GM18508 (cell line): Measurements from ENCODE around the gene VSIG10.
"Not testable (repeated sequence)": the region's sequence is repeated elsewhere in the genome, so short reads cannot be mapped to it uniquely, and the experiment has no call there.

Experiments
- ATAC-seq: cut with Tn5 transposase; IDR thresholded peaks from one replicate; pipeline ENCODE4 v1.9.1; 2021; ENCODE audit warnings: moderate number of reproducible peaks; ENCODE audit not compliant: insufficient read depth, unreplicated experiment

VSIG10 gene, protein sequence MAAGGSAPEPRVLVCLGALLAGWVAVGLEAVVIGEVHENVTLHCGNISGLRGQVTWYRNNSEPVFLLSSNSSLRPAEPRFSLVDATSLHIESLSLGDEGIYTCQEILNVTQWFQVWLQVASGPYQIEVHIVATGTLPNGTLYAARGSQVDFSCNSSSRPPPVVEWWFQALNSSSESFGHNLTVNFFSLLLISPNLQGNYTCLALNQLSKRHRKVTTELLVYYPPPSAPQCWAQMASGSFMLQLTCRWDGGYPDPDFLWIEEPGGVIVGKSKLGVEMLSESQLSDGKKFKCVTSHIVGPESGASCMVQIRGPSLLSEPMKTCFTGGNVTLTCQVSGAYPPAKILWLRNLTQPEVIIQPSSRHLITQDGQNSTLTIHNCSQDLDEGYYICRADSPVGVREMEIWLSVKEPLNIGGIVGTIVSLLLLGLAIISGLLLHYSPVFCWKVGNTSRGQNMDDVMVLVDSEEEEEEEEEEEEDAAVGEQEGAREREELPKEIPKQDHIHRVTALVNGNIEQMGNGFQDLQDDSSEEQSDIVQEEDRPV

DNA sequence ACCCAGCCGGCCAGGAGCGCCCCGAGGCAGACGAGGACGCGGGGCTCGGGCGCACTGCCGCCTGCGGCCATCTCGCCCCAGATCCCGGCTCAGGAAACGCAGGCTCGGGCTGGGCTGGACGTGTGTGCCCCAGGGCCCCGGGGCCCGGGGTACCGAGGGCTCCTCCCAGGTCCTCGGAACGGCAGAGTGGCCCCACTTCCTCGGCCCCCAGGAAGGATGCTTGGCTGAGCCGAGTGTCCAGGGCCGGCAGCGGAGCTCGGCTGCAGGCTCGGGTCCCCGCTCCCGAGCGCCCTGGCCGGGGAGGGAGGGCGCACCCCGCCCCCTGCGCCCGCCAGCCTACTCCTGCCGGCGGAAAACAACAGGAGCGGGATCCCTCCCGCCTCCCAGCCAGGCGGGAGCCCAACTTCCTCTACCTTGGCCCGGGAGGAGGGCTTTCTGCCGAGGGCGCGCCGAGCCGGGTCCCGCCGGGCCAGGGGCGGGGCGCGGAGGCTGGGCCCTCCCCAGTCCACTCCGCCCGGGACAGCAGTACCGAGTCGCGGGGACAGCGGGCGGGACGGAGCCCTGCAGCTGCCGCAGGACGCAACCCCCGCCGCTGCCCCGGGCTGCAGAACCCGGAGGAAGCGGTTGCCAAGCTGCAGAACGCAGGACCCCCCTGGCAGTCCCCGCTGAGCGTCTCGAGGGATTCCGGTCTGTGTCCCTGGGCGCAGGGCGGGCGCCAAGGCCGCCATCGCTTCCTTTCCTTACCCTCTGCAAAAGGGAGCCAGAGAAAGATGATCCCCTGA, at the start of gene VSIG10:
VSIG10 (minus strand) TSS at position 411 of the 782 bp plus-strand sequence; CDS start at position 71, 340 bp downstream.
- ATAC-seq, result no peak

DNA sequence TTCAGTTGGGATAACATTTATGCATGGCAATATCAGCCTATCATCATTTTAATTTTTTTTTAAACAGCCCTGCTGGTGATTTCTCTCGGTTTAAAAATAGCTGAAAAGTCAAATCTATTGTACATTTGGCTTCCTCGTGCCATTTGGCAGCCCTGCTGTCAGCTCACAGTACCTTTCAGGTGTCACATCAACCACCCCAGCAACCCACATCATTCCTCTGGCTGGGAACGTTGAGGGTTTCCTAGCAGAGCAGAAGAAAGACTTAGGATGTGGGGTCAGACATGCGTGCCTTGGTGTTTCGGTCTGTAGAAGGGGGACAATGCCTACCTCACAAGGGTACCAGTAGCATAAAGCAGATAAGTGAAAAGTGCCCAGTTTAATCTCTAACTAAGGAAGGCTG, 47.9 kb upstream of the VSIG10 start:
- ATAC-seq, result no peak

DNA sequence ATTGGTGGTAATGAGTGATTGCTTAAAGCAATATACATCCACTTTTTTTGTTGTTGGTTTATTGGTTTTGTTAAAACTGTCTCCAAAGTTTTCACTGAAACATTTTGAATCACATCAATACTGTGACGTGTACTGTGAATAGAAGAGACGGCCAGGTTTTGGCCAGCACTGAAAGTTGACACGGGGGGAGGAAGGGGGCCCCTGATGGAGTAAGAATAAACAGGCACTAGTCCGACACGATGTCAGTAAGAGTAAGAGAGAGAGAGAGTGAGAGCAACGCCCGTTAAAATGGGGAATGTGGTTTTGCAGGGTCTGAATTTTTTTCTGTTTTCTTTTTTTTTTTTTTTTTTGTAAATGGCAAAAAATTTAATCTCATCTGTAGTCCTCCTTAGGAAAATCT, 46.8 kb upstream of the VSIG10 start:
- ATAC-seq, result no peak

DNA sequence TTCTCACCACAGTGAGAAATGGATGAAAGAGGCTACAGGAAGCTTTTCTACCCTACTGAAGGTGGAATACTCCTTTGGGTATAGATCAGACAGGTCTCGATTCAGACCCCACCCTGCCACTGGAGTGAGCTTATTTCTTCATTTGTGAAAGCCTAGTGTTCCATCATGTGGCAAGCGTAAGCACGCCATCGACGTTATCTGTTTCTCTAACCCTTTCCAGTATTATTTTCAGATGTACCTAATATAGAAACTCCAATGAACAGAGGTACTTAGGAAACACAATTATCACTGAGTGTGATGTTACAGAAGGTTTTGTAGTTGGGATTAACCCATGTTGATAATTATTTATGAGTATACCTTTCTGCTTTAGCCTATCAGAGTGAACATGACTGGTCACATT, 44.5 kb upstream of the VSIG10 start:
- ATAC-seq, result no peak

DNA sequence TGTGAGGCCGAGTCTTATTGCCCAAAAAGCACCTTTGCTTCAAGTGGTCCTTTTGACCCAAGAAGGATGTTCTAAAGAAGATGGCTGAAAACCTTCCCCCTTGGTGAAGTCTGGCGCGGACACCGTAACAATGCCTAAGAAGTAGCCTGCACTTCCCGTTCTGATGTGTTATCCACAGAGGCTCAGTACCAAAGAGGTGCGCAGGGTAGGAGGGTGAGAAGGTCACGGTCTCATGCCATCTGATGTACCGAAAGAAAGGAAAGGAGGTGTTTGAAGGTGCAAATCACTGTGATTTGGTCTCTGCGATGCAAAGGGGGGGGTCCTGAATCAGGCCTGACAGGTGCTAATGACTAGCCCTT, 42.0 kb upstream of the VSIG10 start:
- no peak for ATAC-seq

DNA sequence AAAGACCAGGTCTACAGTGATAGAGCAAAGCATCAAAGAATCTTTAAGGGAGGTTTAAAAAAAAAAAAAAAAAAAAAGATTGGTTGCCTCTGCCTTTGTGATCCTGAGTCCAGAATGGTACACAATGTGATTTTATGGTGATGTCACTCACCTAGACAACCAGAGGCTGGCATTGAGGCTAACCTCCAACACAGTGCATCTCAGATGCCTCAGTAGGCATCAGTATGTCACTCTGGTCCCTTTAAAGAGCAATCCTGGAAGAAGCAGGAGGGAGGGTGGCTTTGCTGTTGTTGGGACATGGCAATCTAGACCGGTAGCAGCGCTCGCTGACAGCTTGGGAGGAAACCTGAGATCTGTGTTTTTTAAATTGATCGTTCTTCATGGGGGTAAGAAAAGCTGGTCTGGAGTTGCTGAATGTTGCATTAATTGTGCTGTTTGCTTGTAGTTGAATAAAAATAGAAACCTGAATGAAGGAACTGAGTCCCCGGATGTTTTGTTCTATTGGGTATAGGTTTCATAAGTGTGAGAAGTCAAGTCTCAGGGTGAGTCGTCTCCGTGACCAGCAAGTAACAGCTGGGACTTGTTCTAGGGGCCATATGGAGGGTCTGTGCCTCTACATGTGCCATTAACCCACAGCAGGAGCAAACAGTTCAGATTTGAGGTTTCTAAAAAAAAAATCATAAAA, 41.4 kb upstream of the VSIG10 start:
- ATAC-seq, result no peak

DNA sequence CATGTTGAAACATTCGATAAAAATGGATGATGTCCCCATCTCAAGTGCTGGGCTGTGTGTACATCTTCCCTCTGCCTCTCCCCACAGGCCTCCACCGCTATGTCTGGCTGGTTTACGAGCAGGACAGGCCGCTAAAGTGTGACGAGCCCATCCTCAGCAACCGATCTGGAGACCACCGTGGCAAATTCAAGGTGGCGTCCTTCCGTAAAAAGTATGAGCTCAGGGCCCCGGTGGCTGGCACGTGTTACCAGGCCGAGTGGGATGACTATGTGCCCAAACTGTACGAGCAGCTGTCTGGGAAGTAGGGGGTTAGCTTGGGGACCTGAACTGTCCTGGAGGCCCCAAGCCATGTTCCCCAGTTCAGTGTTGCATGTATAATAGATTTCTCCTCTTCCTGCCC, 40.7 kb upstream of the VSIG10 start:
- no peak for ATAC-seq

DNA sequence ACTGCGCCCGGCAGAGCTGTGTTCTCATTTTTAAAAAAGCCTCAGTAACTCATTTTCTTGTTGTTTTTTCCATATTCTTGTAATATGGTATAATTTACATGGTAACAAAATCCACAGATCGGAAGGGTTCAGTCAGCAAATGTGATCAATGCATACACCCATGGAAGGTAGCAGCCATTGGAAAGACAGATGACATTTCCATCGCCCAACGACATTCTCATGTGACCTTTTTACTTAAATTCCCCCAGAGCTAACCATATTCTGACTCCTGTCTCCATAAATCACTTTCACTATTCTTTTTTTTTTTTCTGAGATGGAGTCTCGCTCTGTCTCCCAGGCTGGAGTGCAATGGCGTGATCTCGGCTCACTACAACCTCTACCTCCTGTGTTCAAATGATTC, 37.0 kb upstream of the VSIG10 start:
- ATAC-seq, result no peak

DNA sequence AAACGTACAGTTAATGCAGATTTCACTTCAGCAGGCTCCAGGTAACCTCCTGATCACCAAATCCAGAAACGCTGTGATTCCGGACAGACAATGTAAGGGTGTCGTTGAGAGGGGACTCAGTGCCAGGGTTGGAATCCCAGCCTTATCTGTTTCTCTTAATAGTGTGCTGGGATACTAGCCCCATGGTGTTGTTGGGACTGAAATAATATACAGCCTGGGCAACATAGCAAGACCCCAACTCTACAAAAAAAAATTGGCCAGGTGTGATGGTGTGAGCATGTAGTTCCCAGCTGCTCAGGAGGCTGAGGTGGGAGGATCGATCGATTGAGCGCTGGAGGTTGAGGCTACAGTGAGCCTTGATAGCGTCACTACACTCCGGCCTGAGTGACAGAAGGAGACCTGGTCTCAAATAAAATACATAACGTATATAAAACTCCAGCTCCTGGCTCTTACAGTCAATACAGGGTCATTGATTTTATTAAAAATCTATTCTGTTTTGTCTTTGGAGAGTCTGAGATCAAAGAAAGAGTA, 33.4 kb upstream of the VSIG10 start:
- no peak for ATAC-seq

DNA sequence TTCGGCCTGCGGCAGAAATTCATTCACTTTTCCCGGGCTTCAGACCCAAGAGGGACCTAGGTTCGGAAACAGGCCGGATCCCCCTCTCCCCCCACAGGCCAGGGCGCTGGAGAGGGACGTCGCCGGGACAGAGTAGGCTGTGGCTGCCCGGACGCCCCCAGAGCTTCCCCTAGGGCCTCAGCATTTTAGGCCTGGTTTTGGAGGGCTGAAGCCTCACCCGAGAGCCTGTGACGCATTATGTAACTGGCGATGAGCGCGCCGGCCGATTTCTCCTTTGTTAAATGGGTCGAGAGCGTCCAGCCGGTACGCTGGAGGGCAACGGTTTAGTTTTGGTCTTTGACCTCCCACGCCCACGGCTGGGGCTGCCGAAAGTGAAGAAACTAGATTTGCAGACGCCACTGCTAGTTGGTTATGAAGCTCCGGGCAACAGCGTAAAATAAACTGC, 32.8 kb upstream of the VSIG10 start:
- no peak for ATAC-seq

DNA sequence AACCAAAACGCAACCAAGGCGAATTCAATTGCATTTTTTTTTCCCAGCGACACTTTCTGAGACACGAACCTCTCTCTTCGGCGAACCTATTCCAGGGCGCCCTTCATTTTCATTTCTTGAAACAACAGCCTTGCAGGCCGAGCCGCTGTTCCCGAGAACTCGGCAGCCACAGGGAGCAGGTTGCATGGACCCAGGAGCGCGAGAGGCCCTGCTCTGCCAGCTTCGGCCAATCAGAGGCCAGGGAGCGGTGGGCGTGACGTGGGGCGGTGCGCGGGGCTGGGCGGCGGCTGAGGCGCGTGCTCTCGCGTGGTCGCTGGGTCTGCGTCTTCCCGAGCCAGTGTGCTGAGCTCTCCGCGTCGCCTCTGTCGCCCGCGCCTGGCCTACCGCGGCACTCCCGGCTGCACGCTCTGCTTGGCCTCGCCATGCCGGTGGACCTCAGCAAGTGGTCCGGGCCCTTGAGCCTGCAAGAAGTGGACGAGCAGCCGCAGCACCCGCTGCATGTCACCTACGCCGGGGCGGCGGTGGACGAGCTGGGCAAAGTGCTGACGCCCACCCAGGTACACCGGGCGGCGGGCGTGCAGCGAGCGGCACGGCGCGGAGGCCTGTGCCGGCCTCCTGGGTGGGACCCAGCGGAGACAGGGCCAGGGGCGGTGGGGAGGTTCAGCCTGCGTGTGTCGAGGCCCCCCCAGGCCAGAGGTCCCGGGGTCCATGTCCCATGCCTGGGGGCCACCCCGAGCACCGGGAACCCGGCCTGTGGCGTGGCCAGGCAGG, 32.2 kb upstream of the VSIG10 start, which contains the start of gene PEBP1:
PEBP1 (plus strand) TSS at position 337 of the 771 bp plus-strand sequence; CDS start at position 423, 86 bp downstream.
- ATAC-seq, result no peak

DNA sequence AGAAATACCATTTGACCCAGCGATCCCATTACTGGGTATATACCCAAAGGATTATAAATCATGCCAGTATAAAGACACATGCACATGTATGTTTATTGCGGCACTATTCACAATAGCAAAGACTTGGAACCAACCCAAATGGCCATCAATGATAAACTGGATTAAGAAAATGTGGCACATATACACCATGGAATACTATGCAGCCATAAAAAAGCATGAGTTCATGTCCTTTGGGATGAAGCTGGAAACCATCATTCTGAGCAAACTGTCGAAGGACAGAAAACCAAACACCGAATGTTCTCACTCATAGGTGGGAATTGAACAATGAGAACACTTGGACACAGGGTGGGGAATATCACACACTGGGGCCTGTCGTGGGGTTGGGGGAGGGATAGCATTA, 25.6 kb upstream of the VSIG10 start:
- not testable (repeated sequence) for ATAC-seq

DNA sequence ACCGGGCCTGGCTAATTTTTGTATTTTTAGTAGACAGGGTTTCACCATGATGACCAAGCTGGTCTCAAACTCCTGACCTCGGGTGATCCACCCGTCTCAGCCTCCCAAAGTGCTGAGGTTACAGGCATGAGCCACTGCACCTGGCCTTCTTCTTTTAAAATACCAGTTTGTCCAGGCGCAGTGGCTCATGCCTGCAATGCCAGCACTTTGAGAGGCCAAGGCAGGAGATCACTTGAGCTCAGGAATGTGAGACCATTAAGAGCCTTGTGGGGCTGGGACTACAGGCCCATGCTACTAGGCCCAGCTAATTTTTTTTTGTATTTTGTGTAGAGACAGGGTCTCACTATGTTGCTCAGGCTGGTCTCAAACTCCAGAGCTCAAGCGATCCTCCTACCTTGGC, 24.1 kb upstream of the VSIG10 start:
- ATAC-seq, result no peak

DNA sequence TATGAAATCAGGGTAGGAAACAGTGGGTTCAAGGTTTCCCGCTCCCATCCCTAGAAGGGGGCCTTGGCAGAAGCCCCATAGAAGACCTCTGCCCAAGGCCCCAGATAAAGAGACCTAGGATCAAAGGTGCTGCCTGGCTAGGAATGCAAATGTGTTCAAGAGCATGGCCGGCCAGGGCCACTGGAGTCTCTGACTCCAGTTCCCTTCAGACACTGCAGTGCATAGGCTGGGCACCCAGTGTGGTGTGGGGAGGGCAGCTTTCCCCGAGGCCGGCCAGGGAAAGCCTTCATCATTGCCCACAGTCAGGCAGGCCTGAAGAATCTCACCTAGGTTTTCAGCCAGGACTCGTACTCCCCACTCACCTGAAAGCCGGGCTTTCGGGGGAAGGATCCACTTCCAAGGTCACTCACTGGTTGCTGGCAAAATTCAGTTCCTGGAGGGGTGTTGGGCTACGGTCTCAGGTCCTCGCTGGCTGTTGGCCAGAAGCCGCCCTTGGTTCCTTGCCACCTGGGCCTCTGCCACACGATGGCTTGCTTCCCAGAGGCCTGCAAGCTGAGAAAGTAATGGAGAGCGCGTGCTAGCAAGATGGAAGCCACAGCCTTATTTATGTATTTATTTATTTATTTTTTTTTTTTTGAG, 22.4 kb upstream of the VSIG10 start:
- ATAC-seq, result no peak

DNA sequence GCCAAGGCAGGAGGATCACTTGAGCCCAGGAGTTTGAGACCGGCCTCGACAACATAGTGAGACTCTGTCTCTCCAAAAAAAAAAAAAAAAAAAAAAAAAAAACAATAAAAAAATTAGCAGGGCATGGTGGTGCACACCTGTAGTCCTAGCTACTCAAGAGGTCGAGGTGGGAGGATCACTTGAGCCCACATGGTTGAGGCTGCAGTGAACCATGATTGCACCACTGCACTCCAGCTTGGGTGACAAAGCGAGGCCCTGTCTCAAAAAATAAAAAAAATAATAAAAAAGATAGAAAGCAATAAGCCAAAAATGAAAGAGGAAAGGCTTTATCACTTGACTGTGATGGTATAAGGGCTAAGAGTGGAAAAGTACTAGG, 21.9 kb upstream of the VSIG10 start:
- no peak for ATAC-seq

DNA sequence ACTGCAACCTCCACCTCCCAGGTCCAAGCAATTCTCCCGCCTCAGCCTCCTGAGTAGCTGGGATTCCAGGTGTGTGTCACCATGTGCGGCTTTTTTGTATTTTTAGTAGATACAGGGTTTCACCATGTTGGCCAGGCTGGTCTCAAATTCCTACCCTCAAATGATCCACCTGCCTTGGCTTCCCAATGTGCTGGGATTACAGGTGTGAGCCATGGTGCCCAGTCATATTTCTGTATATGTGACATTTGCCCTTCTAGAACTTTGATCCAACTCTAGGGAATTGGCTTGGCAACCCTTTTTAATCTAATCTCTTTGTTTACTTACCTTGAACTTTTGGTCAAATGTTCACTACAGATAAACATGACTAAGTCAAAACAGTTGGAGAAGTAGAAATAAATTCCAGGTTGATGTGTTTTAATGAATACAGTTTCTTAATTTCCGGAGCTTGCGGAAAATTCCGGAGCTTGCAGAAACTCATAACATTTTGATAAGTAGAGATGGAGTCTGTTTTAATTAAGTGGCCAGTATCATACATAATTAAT, 20.6 kb upstream of the VSIG10 start:
- ATAC-seq, result no peak

DNA sequence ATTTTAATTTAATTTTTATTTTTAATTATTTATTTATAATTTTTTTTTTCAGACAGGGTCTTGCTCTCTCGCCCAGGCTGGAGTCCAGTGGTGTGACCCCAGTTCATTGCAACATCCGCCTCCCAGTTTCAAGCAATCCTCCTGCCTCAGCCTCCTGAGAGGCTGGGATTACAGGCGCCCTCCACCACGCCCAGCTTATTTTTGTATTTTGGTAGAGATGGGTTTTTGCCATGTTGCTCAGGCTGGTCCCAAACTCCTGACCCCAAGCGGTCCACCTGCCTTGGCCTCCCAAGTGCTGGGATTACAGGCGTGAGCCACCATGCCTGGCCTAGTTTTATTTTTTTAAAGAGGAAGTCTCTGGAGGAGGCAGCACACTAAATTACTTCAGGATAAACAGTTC, 18.5 kb upstream of the VSIG10 start:
- ATAC-seq, result no peak

DNA sequence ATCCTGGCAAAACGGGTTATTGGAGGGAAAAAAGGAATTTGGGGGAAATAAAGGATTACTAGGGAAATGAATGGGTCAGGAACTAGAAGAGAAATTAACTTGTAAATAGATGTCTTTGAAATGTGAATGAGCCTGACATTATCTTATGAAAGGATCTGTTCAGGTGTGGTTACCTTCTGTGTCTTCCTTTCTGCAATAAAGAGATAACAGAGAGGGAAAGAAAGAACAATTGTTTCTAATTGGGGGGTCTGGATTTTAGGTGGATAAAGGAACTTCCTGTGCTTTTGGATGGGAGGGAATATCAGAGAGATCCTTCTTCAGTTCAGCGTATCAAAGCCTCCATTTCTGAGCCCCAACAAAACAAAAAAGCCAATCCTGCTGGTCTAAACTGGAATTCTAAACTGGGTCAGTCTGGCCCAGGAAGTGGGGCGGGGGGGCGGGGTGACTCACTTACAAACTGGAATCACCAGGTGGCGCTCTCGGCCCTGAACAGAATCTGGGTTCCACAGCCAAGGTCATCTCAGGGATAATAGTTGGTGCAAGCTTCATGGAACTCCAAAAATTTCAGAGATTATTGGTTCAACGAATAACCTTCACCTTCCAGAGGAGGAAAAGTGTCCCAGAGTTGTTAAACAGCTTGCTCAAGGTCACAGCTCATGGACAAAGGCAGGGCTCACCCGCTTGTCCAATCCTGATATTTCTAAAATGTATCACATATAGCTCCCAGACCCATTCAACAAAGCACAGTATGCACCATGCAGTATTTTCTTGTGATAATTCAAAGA, 17.0 kb upstream of the VSIG10 start:
- peak; percentile 61 for ATAC-seq
